Adrenal gland (tissue), 5 donors: ENCODE results near the gene TMEM121.

ENCODE experiments used
- CTCF ChIP-seq, 6 experiments: fragments of 450-650 bp in 4 of 6; fragments of 200-600 bp in 2 of 6; sonication (generic) in 1 of 6; IDR thresholded peaks; 1 replicate in 5 of 6; 2 replicates in 1 of 6; pipeline versions ENCODE4 v1.5.1 to v1.8.0; 2016 to 2021; ENCODE audit warnings: antibody characterized with exemption in 6 of 6, mild to moderate bottlenecking in 2 of 6, moderate library complexity in 1 of 6
- POLR2A ChIP-seq, 2 donors: fragments of 450-650 bp; IDR thresholded peaks; one replicate each; pipeline ENCODE4 v1.6.1; 2017; ENCODE audit warnings: antibody characterized with exemption in 2 of 2, mild to moderate bottlenecking in 2 of 2, moderate library complexity in 1 of 2
- donor health status: DM: no; HTN: no; CAD: no.

GRCh38 chr14:105502446-105503295 lies 23.7 kb upstream of the TMEM121 start:
- no peak for TF ChIP-seq CTCF (IDR thresholded peaks at IDR 0.05)
- no peak for TF ChIP-seq POLR2A (IDR thresholded peaks at IDR 0.05)
